Loucy (cell line): Measurements from ENCODE around the gene PLSCR4.

Experiments used
- H2AFZ ChIP-seq: fragments of 200-600 bp; sonication (generic); 2 replicates; pipeline ENCODE4 v1.6.0; 2016; ENCODE audit warnings: antibody characterized with exemption, mild to moderate bottlenecking, low read length, moderate library complexity
- H3F3A ChIP-seq: fragments of 200-600 bp; 2 replicates; pipeline ENCODE4 v1.6.0; 2016; ENCODE audit warnings: antibody characterized with exemption, low read depth, mild to moderate bottlenecking
- H3K27me3 ChIP-seq: fragments of 200-600 bp; sonication (generic); 2 replicates; pipeline ENCODE4 v1.6.1; 2014; ENCODE audit warnings: low read length, mild to moderate bottlenecking; ENCODE audit not compliant: insufficient read depth, poor library complexity, severe bottlenecking
- H3K36me3 ChIP-seq: fragments of 200-600 bp; sonication (generic); 2 replicates; pipeline ENCODE4 v1.6.1; 2016; ENCODE audit warnings: low read length; ENCODE audit not compliant: insufficient read depth
- H3K4me1 ChIP-seq: fragments of 200-600 bp; sonication (generic); 2 replicates; pipeline ENCODE4 v1.5.1; 2014; ENCODE audit warnings: low read length, mild to moderate bottlenecking; ENCODE audit not compliant: insufficient read depth, poor library complexity, severe bottlenecking
- H3K4me2 ChIP-seq: fragments of 200-600 bp; sonication (generic); 2 replicates; pipeline ENCODE4 v1.6.0; 2014; ENCODE audit warnings: antibody characterized with exemption, low read length, low read depth, mild to moderate bottlenecking; ENCODE audit not compliant: poor library complexity, severe bottlenecking
- H3K4me3 ChIP-seq: fragments of 200-600 bp; sonication (generic); 2 replicates; pipeline ENCODE4 v1.5.1; 2014; ENCODE audit warnings: low read length, mild to moderate bottlenecking, mixed read lengths; ENCODE audit not compliant: poor library complexity, severe bottlenecking
- H3K79me2 ChIP-seq: fragments of 200-600 bp; sonication (generic); 2 replicates; pipeline ENCODE4 v1.6.1; 2014; ENCODE audit warnings: low read length; ENCODE audit not compliant: insufficient read depth
- H3K9ac ChIP-seq: fragments of 200-600 bp; sonication (generic); 2 replicates; pipeline ENCODE4 v1.6.0; 2014; ENCODE audit warnings: mild to moderate bottlenecking, low read depth, low read length, moderate library complexity; ENCODE audit not compliant: poor library complexity, severe bottlenecking
- H3K9me2 ChIP-seq: fragments of 200-600 bp; sonication (generic); replicated peaks from 2 replicates; pipeline ENCODE4 v1.6.1; 2016; ENCODE audit warnings: low read depth, low read length, mixed read lengths
- H3K9me3 ChIP-seq: fragments of 200-600 bp; sonication (generic); 2 replicates; pipeline ENCODE4 v1.6.1; 2014; ENCODE audit warnings: mild to moderate bottlenecking, antibody characterized with exemption, low read length, low read depth; ENCODE audit not compliant: insufficient read depth
- H4K20me1 ChIP-seq: fragments of 200-600 bp; sonication (generic); 2 replicates; pipeline ENCODE4 v1.6.0; 2014; ENCODE audit warnings: antibody characterized with exemption, low read length, mild to moderate bottlenecking; ENCODE audit not compliant: insufficient read depth, poor library complexity, severe bottlenecking
- CTCF ChIP-seq: fragments of 200-600 bp; sonication (generic); conservative IDR thresholded peaks from 2 replicates; pipeline ENCODE4 v1.5.1; 2014; ENCODE audit warnings: mild to moderate bottlenecking, antibody characterized with exemption, low read length
- EZH2phosphoT487 ChIP-seq: fragments of 200-600 bp; IDR thresholded peaks from 2 replicates; pipeline ENCODE4 v1.6.1; 2018; ENCODE audit warnings: antibody characterized with exemption, mild to moderate bottlenecking, moderate library complexity, borderline replicate concordance

The PLSCR4 gene

GRCh38 chr3:146178006-146178689 is 72.8 kb downstream of the PLSCR4 start:
- Histone ChIP-seq H2AFZ (no peak overlapping the region), H3K4me2 (no peak overlapping the region), H3K9me3 (no peaks in the 10 kb centered on the region; the same call in 1 of the 2 replicates), H4K20me1 (no peaks in the 10 kb centered on the region), H3K4me1 (no peaks in the 10 kb centered on the region), H3K9ac (no peak overlapping the region), H3K36me3 (no peaks in the 10 kb centered on the region), H3K9me2 (no peaks in the 10 kb centered on the region), H3F3A (no peaks in the 10 kb centered on the region), H3K4me3 (no peak overlapping the region), H3K79me2 (no peaks in the 10 kb centered on the region), H3K27me3 (no peaks in the 10 kb centered on the region)
- no peak for TF ChIP-seq CTCF
- TF ChIP-seq EZH2phosphoT487, result no peak

DNA sequence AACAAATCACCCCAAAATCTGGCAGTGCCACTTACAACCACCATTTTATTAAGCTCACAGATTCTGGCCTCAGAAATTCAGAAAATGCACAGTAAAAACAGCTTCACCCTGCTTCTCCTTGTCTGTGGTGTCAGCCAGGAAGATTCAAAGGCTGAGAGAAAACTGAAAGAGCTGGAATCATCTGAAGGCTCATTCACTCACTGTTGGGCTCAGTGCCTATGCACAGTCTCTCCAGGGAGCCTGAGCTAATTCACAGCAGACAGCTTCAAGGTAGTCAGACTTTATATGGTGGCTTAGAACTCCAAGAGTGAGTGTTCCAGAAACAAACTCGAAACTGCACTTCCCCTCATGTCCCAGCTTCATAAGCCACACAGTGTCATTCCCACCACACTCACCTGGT is 73.4 kb downstream of the PLSCR4 start:
- Histone ChIP-seq H3K9ac (no peak overlapping the region), H3K4me2 (no peak overlapping the region), H3K36me3 (no peaks in the 10 kb centered on the region), H3K27me3 (no peaks in the 10 kb centered on the region), H3K79me2 (no peaks in the 10 kb centered on the region), H3K9me3 (no peaks in the 10 kb centered on the region; the same call in 1 of the 2 replicates), H3K4me3 (no peak overlapping the region), H4K20me1 (no peaks in the 10 kb centered on the region), H3K9me2 (no peaks in the 10 kb centered on the region), H3F3A (no peaks in the 10 kb centered on the region), H2AFZ (no peak overlapping the region), H3K4me1 (no peaks in the 10 kb centered on the region)
- TF ChIP-seq CTCF, result no peak
- TF ChIP-seq EZH2phosphoT487, result no peak

- H3K27me3 ChIP-seq, result no peaks in the 10 kb centered on the region
- H3F3A ChIP-seq, result no peaks in the 10 kb centered on the region
- no peaks in the 10 kb centered on the region for H3K4me1 ChIP-seq
- H3K9me2 ChIP-seq, result no peaks in the 10 kb centered on the region
- H3K4me2 ChIP-seq, result no peak overlapping the region
- H2AFZ ChIP-seq, result no peak overlapping the region
- no peaks in the 10 kb centered on the region; the same call in 1 of the 2 replicates for H3K9me3 ChIP-seq
- TF ChIP-seq EZH2phosphoT487 (no peak), CTCF (no peak)
- H4K20me1 ChIP-seq, result no peaks in the 10 kb centered on the region
- H3K9ac ChIP-seq, result no peak overlapping the region
- no peaks in the 10 kb centered on the region for H3K36me3 ChIP-seq
- H3K4me3 ChIP-seq, result no peak overlapping the region
- H3K79me2 ChIP-seq, result no peaks in the 10 kb centered on the region
These were observed 73.8 kb downstream of the PLSCR4 start for GRCh38 chr3:146177072-146177471.
